Fibroblast of pulmonary artery (primary cell): ENCODE data around the gene AP3B2.
"Not testable (repeated sequence)": the region's sequence is repeated elsewhere in the genome, so short reads cannot be mapped to it uniquely, and the experiment has no call there.

Source experiments
- DNase-seq: peaks from one replicate; pipeline ENCODE4 v3.0.0-alpha.2; 2010; ENCODE audit warnings: low read depth
- H3K4me3 ChIP-seq: replicated peaks from 2 replicates; pipeline ENCODE4 v1.5.1; 2011; ENCODE audit warnings: low read depth, mild to moderate bottlenecking, control low read depth, low read length, moderate library complexity
- TF ChIP-seq, protein P1 (sequence below): IDR thresholded peaks from 2 replicates; pipeline ENCODE4 v1.5.1; 2011; ENCODE audit warnings: mild to moderate bottlenecking, control low read depth, low read length, inconsistent platforms; ENCODE audit errors: missing control alignments

AP3B2 gene

DNA sequence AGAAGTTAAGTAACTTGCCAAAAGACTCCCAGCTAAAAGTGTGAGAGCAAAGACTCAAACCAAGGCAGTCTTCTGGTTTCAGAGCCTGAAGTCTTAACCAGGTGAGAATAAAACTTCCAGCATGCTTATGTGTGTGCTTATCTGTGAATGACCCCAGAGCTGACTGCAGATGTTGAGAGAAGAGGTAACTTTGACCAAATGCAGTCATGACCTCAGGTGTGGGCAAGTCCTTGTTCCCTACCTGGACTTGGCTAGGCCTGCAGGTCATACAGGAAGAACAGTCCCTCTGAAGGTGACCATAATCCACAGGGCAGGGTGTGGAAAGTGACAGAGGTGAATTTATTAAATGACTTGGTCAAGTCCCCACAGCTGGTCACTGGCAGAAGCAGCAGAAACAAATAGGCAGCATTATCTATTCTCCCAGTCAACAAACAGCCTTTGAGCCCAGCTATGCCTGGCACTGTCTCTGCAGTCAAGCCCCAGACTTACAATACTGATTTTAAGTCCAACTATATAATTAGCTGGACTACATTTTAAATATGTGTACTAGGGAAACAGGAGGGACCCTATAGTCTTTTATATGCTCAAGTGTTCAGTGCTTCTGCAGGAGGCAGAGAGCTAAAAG lies 59.5 kb downstream of the AP3B2 start:
- H3K4me3 ChIP-seq = no peak overlapping the region
- DNase-seq = no peak
- TF ChIP-seq, protein P1, sequence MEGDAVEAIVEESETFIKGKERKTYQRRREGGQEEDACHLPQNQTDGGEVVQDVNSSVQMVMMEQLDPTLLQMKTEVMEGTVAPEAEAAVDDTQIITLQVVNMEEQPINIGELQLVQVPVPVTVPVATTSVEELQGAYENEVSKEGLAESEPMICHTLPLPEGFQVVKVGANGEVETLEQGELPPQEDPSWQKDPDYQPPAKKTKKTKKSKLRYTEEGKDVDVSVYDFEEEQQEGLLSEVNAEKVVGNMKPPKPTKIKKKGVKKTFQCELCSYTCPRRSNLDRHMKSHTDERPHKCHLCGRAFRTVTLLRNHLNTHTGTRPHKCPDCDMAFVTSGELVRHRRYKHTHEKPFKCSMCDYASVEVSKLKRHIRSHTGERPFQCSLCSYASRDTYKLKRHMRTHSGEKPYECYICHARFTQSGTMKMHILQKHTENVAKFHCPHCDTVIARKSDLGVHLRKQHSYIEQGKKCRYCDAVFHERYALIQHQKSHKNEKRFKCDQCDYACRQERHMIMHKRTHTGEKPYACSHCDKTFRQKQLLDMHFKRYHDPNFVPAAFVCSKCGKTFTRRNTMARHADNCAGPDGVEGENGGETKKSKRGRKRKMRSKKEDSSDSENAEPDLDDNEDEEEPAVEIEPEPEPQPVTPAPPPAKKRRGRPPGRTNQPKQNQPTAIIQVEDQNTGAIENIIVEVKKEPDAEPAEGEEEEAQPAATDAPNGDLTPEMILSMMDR = no peak

DNA sequence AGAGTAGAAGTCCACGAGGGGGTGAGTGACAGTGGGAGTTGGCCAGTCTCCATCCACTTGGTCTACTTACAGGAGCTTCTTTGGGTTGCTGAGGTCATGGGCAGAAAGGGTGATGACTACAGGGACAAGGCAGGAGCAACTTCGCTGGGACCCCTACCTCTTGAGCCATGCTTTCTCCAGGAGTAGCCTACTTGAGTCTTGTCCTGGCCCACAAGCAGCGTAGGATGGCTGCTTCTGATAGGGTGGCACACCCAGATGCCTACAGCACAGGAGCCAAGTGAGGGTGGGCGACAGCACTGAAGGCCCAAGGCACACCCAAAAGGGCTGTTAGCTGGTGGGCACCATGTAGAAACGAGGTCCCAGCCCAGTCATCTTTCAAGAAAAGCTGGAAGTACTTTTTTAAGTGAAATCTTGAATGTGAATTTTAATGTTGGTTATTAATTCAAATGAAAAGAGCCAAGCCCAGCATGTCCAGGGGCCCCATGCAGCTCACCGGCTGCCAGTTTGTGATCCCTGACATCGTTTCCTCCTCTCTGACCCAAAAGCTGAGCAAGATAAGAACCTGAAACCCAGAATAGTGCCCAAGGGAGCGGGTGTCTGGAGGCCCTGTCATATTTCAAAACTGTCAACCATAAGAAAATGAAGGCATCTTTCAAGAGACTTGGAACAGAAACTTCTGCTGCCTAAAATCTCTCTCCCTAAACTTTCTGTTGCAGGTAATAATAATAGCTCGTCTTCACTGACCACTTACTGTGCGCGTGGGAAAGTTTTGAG lies 60.3 kb downstream of the AP3B2 start:
- TF ChIP-seq, protein P1 = no peak
- no peak for DNase-seq
- H3K4me3 ChIP-seq = no peak overlapping the region

DNA sequence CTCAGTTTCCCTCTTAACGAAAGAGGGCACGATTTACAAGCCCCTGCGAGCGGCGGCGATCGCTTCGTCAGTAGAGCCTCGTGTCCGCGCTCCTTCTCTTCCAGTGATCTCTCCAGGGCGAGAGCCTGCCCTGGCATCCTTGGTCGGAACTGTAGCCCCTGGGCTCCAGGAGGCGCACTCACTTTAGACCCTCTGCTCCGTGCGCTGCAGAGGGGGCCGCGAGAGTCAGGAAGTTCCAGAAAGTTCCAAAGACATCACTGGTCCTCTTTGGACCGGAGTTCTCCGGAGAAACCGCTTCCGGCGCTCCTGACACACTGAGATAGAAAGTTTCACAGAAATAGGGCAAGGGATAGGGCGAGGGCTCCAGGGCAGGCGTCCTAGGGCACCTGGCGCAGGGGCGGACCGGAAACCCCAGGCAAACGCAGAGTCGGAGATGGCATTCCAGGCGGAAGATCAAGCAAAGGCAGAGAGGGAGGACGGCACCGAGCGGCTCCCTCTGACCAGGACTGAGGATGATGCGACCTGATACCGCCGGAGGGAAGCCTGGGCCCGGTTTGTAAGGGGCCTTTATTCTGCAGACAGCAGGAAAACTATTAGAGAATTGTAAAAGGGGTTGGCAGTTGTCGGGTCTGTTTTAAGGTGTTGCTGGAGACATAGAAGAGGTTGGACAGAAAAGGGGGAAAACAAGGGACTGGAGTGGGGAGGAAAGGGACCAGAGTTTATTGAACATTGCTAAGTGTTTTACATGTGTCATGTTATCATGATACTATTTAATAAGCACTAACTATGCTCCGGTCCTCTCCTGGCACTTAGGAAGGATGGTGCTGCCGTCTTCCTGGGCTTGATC lies 61.2 kb downstream of the AP3B2 start:
- H3K4me3 ChIP-seq = no peak overlapping the region
- TF ChIP-seq, protein P1 = no peak
- no peak for DNase-seq

DNA sequence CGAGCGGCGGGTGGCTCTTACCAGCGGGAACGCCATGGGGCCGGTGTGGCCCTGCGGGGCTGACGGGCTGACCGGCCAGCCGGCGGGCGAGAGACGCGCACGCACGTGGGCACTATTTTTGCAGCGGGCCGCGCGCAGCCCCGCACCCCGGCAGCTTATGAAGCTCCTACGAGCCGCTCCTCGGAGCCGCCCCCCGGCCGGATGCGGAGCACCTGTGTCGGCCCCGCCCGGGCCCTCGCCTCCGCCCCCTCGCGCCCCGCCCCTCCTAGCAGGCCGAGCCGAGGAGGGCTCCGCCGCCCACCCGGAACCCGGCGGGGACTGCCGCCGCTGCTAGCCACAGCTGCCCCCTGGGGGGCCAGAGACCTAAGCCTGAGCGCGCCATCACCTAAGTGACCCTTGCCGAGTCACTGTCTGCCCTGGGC lies 61.8 kb downstream of the AP3B2 start:
- H3K4me3 ChIP-seq = peak overlapping the region; percentile 5
- TF ChIP-seq, protein P1 = no peak
- no peak for DNase-seq

DNA sequence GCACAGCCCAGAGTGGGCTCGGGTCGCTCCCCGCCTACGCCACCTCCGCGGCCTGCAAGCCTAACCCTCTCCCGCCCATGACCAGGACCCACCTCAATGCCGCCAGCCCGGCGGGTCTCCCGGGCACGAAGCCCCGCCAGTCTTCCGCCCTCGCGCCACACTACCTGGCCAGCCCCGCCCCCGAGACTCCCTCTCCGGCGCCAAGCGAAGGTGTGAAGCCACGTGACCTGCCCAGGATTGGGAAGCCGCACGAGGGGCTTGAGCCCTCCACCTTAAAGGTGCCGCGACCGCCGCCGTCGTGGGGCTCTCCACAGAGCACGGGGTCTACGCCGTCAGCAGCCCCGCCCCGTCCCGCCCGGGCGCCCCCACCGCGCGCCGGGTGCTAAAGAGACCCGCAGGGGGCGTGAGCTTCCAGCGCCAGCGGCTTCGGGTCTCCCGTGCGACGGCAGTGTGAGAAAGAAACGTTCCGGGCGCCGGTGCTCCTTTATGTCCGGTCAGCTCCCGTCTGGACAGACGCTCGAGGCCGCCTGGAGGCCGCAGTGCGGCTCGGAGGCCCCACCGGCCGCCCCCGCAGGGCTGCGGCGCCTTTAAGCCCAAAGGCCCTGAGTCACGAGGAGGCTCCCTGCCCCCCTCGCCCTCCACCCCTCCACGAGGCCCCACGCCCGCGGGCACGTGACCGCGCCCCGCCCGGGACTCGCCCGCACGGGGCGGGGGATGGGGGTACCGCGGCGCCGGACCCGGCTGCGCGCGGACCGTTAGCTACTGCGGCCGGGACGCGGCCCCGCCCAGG lies 62.4 kb downstream of the AP3B2 start, which contains the start of gene CPEB1:
Gene CPEB1, minus strand, starts transcription at position 319 of the 790 bp plus-strand sequence. CDS start 18,904 bp downstream, outside the sequence.
- H3K4me3 ChIP-seq = peak within 1 kb of the TSS; percentile 35
- peak; percentile 26 for DNase-seq
- TF ChIP-seq, protein P1 = no peak

DNA sequence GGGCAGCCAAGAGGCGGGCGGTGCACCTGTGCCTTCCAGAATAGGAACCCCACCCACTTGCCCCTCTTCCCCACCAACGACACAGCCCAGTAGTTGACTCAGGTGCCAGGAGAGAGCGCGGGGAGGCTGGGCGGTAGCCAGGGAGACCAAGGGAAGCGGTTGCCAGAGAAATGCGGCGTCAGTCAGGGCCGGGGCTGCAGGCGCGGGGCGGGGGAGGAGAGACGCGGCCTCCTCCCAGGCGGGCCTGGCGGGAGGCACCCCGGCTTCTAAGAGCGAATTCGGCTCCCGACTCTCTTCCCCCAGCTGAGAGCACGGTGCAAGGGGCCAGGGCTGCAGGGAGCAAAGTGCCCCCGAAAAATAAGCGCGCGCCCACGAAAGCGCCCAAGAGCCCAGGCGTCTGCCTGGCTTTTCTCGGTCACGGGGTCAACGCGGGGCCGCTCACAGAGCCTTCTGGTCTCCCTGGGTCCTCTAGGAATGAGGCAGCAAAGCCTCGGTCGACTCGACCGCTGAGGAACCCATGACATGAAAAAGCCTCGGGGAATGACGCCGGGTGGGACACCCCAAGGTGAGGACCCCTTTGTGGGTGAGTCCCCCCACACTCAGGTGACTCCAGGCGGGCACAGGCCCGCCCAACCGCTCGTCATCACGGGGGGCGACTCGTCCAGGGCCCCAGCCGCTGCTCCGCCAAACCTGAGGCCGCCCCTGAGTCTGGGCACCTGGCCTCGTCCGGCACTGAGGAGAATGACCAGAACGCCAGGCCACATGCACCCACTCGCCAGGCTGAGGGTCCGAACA lies 63.2 kb downstream of the AP3B2 start:
- TF ChIP-seq, protein P1 = no peak
- no peak overlapping the region for H3K4me3 ChIP-seq
- DNase-seq = no peak

DNA sequence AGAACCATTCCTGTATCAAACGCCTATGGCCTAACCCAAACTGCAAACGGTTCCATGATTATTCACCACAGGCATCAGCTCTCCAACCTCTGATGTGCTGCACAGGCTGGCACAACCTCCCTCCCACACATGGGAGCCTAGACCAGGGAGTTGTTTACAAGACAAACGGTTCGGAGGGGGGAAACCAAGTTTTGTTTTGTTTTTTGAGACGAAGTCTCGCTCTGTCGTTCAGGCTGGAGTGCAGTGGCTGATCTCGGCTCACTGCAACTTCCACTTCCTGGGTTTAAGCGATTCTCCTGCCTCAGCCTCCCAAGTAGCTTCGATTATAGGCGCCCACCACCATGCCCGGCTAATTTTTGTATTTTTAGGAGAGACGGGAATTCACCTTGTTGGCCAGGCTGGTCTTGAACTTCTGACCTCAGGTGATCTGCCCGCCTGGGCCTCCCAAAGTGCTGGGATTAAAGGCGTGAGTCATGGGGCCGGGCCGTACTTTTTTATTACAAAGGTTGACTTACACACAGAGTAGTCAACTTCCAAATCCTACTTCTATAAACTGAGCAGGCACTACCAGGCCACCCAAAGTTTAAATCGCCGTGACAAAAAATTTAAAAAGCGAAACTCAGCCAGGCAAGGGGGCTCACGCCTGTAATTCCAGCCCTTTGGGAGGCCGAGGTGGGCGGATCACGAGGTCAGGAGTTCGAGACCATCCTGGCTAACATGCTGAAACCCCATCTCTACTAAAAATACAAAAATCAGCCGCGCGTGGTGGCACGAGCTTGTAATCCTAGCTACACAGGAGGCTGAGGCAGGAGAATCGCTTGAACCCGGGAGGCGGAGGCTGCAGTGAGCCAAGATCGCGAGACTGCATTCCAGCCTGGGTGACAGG lies 64.5 kb downstream of the AP3B2 start:
- DNase-seq, H3K4me3 ChIP-seq: not testable (repeated sequence)
